BLaER1 treated with 17β-estradiol and CSF1 and Interleukin-3, amounts not matched to agents 10 nM and 100 nM (cell line): ENCODE results near the gene PTCHD1.

Experiments
- H3K27ac ChIP-seq, 11 experiments: shearing (Covaris generic); formaldehyde crosslinking; 2 replicates each; pipeline ENCODE4 v1.8.1; 2022
- H3K27me3 ChIP-seq, 11 experiments: shearing (Covaris generic); formaldehyde crosslinking; 2 replicates each; pipeline ENCODE4 v1.8.1; 2022
- H3K36me3 ChIP-seq, 11 experiments: shearing (Covaris generic); formaldehyde crosslinking; 2 replicates each; pipeline ENCODE4 v1.8.1; 2022
- H3K4me1 ChIP-seq, 10 experiments: shearing (Covaris generic); formaldehyde crosslinking; 2 replicates each; pipeline ENCODE4 v1.8.1; 2022
- H3K4me2 ChIP-seq, 11 experiments: shearing (Covaris generic); formaldehyde crosslinking; 2 replicates each; pipeline ENCODE4 v1.8.1; 2022
- H3K4me3 ChIP-seq, 10 experiments: shearing (Covaris generic); formaldehyde crosslinking; 2 replicates each; pipeline ENCODE4 v1.8.1; 2022
- H3K9ac ChIP-seq, 11 experiments: shearing (Covaris generic); formaldehyde crosslinking; 2 replicates each; pipeline ENCODE4 v1.8.1; 2022
- H3K9me3 ChIP-seq, 11 experiments: shearing (Covaris generic); formaldehyde crosslinking; replicated peaks in 1 of 11; 2 replicates each; pipeline ENCODE4 v1.8.1; 2022
- H4K20me1 ChIP-seq, 11 experiments: shearing (Covaris generic); formaldehyde crosslinking; 2 replicates each; pipeline ENCODE4 v1.8.1; 2022
- Cebpa-rat ChIP-seq, 11 experiments: shearing (Covaris generic); IDR thresholded peaks; 2 replicates each; pipeline ENCODE4 v1.8.1; 2022

The PTCHD1 gene

GRCh38 chrX:23386260-23386659, 51.6 kb downstream of the PTCHD1 start:
- TF ChIP-seq Cebpa-rat (IDR thresholded peaks at IDR 0.05) = no peak

DNA sequence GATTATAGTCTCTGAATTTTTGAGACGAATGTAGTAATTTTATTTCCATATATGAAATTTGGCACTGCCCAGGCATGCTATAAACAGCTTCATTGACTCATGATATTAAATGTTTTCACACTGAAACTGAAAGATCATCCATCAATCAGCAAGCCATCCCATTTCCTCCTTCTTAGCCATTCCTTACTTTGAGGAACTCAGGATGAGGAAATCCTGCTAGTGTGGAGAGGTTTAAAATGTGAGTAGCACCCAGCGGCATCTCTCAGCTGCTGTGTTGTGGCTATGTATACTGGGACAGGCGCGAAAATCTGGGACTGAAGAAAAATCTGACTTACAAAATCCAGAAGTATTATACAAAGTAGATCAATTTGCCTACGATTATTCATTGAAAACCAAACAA, 52.1 kb downstream of the PTCHD1 start:
- H3K27me3 ChIP-seq = no peaks in the 10 kb centered on the region
- no peak overlapping the region for H3K9ac ChIP-seq
- H3K4me1 ChIP-seq = no peaks in the 10 kb centered on the region
- H3K36me3 ChIP-seq = no peaks in the 10 kb centered on the region
- H4K20me1 ChIP-seq = no peaks in the 10 kb centered on the region
- no peaks in the 10 kb centered on the region for H3K9me3 ChIP-seq
- H3K4me2 ChIP-seq = no peak overlapping the region
- no peak overlapping the region for H3K27ac ChIP-seq
- TF ChIP-seq Cebpa-rat (IDR thresholded peaks at IDR 0.05) = no peak
- no peak overlapping the region for H3K4me3 ChIP-seq

More at GRCh38 chrX:23386260-23386659, 51.6 kb downstream of the PTCHD1 start:
- Histone ChIP-seq H3K4me1 (no peaks in the 10 kb centered on the region), H3K9me3 (no peaks in the 10 kb centered on the region), H4K20me1 (no peaks in the 10 kb centered on the region), H3K36me3 (no peaks in the 10 kb centered on the region), H3K27ac (no peak overlapping the region), H3K4me3 (no peak overlapping the region), H3K9ac (no peak overlapping the region), H3K27me3 (no peaks in the 10 kb centered on the region), H3K4me2 (no peak overlapping the region)

DNA sequence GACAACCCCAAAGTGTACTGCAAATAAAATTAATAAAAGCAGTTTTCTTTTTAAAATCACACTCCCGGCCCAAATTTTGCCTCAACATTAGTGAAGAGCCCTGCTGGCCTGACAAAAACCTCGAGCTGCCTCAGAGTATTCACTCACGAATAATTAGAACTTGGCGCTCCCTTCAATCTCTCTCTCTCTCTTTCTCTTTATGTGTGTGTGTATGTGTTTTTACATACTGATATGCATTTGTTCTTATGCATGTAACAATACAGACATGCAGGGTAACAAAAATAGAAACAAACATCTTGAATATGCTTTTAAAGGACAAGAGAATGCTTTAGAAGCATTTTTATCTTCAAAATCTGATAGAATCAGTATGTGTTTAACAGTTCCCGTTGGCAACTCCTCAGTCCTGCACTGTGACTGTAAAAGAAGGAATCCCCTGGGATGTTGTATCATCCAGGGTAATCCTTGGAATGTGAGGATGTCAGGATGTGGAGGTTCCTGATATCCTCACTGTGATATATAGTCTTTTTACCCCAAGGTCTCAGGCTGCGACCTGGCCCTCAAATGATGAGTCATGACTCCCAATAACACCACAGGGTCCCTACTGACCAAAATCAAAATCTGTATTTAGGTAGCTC, 53.0 kb downstream of the PTCHD1 start:
- H3K9me3 ChIP-seq = no peaks in the 10 kb centered on the region
- H3K27me3 ChIP-seq = no peaks in the 10 kb centered on the region
- no peak overlapping the region for H3K9ac ChIP-seq
- H3K36me3 ChIP-seq = no peaks in the 10 kb centered on the region
- no peak overlapping the region for H3K4me2 ChIP-seq
- no peak overlapping the region for H3K27ac ChIP-seq
- H3K4me3 ChIP-seq = no peak overlapping the region
- H4K20me1 ChIP-seq = no peaks in the 10 kb centered on the region
- TF ChIP-seq Cebpa-rat (IDR thresholded peaks at IDR 0.05) = no peak
- H3K4me1 ChIP-seq = no peaks in the 10 kb centered on the region

GRCh38 chrX:23389196-23389792, 54.6 kb downstream of the PTCHD1 start:
- Histone ChIP-seq H3K4me2 (no peak overlapping the region), H4K20me1 (no peaks in the 10 kb centered on the region), H3K27ac (no peak overlapping the region), H3K4me1 (no peaks in the 10 kb centered on the region), H3K27me3 (no peaks in the 10 kb centered on the region), H3K9me3 (no peaks in the 10 kb centered on the region), H3K9ac (no peak overlapping the region), H3K36me3 (no peaks in the 10 kb centered on the region), H3K4me3 (no peak overlapping the region)
- TF ChIP-seq Cebpa-rat (IDR thresholded peaks at IDR 0.05) = no peak

- no peak for TF ChIP-seq Cebpa-rat (IDR thresholded peaks at IDR 0.05)
- H3K27ac ChIP-seq = no peak overlapping the region
- no peaks in the 10 kb centered on the region for H3K4me1 ChIP-seq
- H3K9ac ChIP-seq = no peak overlapping the region
- H3K36me3 ChIP-seq = no peaks in the 10 kb centered on the region
- H3K4me2 ChIP-seq = no peak overlapping the region
- no peak overlapping the region for H3K4me3 ChIP-seq
- H3K9me3 ChIP-seq = no peaks in the 10 kb centered on the region
- H3K27me3 ChIP-seq = no peaks in the 10 kb centered on the region
- no peaks in the 10 kb centered on the region for H4K20me1 ChIP-seq
Observed at GRCh38 chrX:23390979-23391378, 56.3 kb downstream of the PTCHD1 start.

GRCh38 chrX:23392195-23392594, 57.5 kb downstream of the PTCHD1 start:
- H3K4me1 ChIP-seq = no peaks in the 10 kb centered on the region
- H3K9ac ChIP-seq = no peak overlapping the region
- H3K36me3 ChIP-seq = no peaks in the 10 kb centered on the region
- no peaks in the 10 kb centered on the region for H3K27me3 ChIP-seq
- H4K20me1 ChIP-seq = no peaks in the 10 kb centered on the region
- H3K4me3 ChIP-seq = no peak overlapping the region
- no peak for TF ChIP-seq Cebpa-rat (IDR thresholded peaks at IDR 0.05)
- no peak overlapping the region for H3K4me2 ChIP-seq
- no peak overlapping the region for H3K27ac ChIP-seq
- H3K9me3 ChIP-seq = no peaks in the 10 kb centered on the region

- no peaks in the 10 kb centered on the region for H4K20me1 ChIP-seq
- no peak overlapping the region for H3K27ac ChIP-seq
- H3K9ac ChIP-seq = no peak overlapping the region
- no peaks in the 10 kb centered on the region for H3K9me3 ChIP-seq
- H3K4me1 ChIP-seq = no peaks in the 10 kb centered on the region
- TF ChIP-seq Cebpa-rat (IDR thresholded peaks at IDR 0.05) = no peak
- H3K27me3 ChIP-seq = no peaks in the 10 kb centered on the region
- no peak overlapping the region for H3K4me2 ChIP-seq
- H3K4me3 ChIP-seq = no peak overlapping the region
- no peaks in the 10 kb centered on the region for H3K36me3 ChIP-seq
Observed at GRCh38 chrX:23394421-23394820, 59.8 kb downstream of the PTCHD1 start.

GRCh38 chrX:23396263-23396662, 61.6 kb downstream of the PTCHD1 start:
- Histone ChIP-seq H3K9me3 (no peaks in the 10 kb centered on the region), H3K27me3 (no peaks in the 10 kb centered on the region), H3K4me2 (no peak overlapping the region), H3K36me3 (no peaks in the 10 kb centered on the region), H3K27ac (no peak overlapping the region), H3K4me3 (no peak overlapping the region), H3K4me1 (no peaks in the 10 kb centered on the region), H3K9ac (no peak overlapping the region), H4K20me1 (no peaks in the 10 kb centered on the region)
- TF ChIP-seq Cebpa-rat (IDR thresholded peaks at IDR 0.05) = no peak

- Histone ChIP-seq H3K9ac (no peak overlapping the region), H3K4me1 (no peaks in the 10 kb centered on the region), H3K27me3 (no peaks in the 10 kb centered on the region), H3K4me2 (no peak overlapping the region), H3K9me3 (no peaks in the 10 kb centered on the region), H4K20me1 (no peaks in the 10 kb centered on the region), H3K4me3 (no peak overlapping the region), H3K36me3 (no peaks in the 10 kb centered on the region), H3K27ac (no peak overlapping the region)
- no peak for TF ChIP-seq Cebpa-rat (IDR thresholded peaks at IDR 0.05)
Observed at GRCh38 chrX:23398570-23398969, 63.9 kb downstream of the PTCHD1 start.

- no peaks in the 10 kb centered on the region for H4K20me1 ChIP-seq
- H3K27me3 ChIP-seq = no peaks in the 10 kb centered on the region
- H3K4me3 ChIP-seq = no peak overlapping the region
- H3K9me3 ChIP-seq = no peaks in the 10 kb centered on the region
- H3K4me1 ChIP-seq = no peaks in the 10 kb centered on the region
- TF ChIP-seq Cebpa-rat (IDR thresholded peaks at IDR 0.05) = no peak
- H3K36me3 ChIP-seq = no peaks in the 10 kb centered on the region
- no peak overlapping the region for H3K4me2 ChIP-seq
- H3K9ac ChIP-seq = no peak overlapping the region
- no peak overlapping the region for H3K27ac ChIP-seq
Observed at GRCh38 chrX:23403849-23404248, 69.2 kb downstream of the PTCHD1 start.
